PFSK-1 (cell line): ENCODE results near the gene HMX3.

Experiments used
- FOXP2 ChIP-seq: optimal IDR thresholded peaks from 2 replicates; pipeline ENCODE3; 2011; ENCODE audit warnings: borderline replicate concordance, control low read depth, inconsistent platforms; ENCODE audit not compliant: insufficient read depth; ENCODE audit errors: extremely low read length, extremely low read depth
- POLR2AphosphoS5 ChIP-seq: IDR thresholded peaks from 2 replicates; pipeline ENCODE4 v1.6.1; 2012; ENCODE audit warnings: low read depth, mild to moderate bottlenecking, control low read depth, low read length, moderate library complexity
- REST ChIP-seq, 2 experiments: IDR thresholded peaks; 2 replicates each; pipeline versions ENCODE4 v1.6.1 to v1.8.0; 2011 to 2012; ENCODE audit warnings: low read depth in 2 of 2, low read length in 2 of 2, control low read depth in 1 of 2, inconsistent platforms in 1 of 2, mild to moderate bottlenecking in 1 of 2, moderate library complexity in 1 of 2; ENCODE audit not compliant: insufficient read depth in 1 of 2
- TAF1 ChIP-seq: IDR thresholded peaks from 2 replicates; pipeline ENCODE4 v1.6.1; 2012; ENCODE audit warnings: low read length, control low read depth, borderline replicate concordance; ENCODE audit not compliant: insufficient read depth

- no peak for TF ChIP-seq POLR2AphosphoS5
- TF ChIP-seq FOXP2: no peak
- TF ChIP-seq REST (IDR thresholded peaks at IDR 0.05; ENCODE audit: insufficient read depth in 1 of 2, low read depth in 2 of 2, low read length in 2 of 2): no peak
- no peak for TF ChIP-seq TAF1
Measured at GRCh38 chr10:123136806-123137642, 1.3 kb downstream of the HMX3 start.
